ENCODE results near the gene FRMD6.
"Not testable (repeated sequence)": the region's sequence is repeated elsewhere in the genome, so short reads cannot be mapped to it uniquely, and the experiment has no call there.

Gene FRMD6

DNA sequence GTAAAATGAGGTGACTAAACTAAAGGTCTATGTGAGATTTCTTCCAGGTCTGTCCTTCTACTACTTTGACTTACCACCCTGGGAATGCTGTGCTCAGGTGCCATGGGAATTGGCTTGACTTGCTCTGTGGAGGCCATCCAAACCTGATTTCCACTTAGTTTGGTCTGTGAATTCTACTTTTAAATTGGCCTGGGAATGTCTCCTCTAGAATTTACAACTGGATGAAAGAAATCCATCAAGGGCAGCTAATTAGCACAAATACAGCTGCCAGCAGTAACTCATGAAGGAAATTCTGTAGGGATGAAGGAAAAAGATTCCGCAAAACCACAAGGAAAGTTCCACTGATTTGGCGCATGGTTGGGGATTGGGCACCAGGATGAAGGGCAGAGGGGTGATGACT, 31.7 kb upstream of the FRMD6 start:
- Mint-ChIP-seq H3K27me3 (peaks cover 3% of the 10 kb centered on the region), H3K9me3 (no peaks in the 10 kb centered on the region), H3K27ac (no peak overlapping the region), H3K36me3 (ENCODE audit: low read depth) (no peaks in the 10 kb centered on the region), H3K4me3 (no peak overlapping the region), H3K4me1 (peaks cover under 1% of the 10 kb centered on the region)
- ATAC-seq (no peak), DNase-seq (no peak)

DNA sequence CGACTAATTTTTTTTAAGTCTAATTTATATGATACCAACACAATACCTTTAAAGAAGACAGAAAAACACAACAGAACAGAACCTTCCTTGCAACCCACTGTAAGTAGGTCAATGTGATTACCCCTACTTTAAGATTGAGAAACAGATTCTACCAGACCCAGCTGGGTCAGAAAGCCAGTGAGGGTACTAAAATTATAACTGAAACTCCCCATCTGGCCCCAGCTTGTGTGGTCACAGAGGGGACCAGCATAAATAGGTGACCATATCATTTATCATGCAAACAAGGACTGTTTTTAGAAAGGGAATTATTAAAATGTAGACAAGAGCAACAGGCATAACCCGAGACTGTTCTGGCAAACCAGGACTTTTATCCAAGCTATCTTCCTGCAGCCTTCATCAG, 30.1 kb upstream of the FRMD6 start:
- no peaks in the 10 kb centered on the region for H3K36me3 Mint-ChIP-seq (ENCODE audit: low read depth)
- no peaks in the 10 kb centered on the region for H3K27me3 Mint-ChIP-seq
- peaks cover 2% of the 10 kb centered on the region for H3K4me1 Mint-ChIP-seq
- no peaks in the 10 kb centered on the region for H3K9me3 Mint-ChIP-seq
- DNase-seq: no peak
- no peak overlapping the region for H3K27ac Mint-ChIP-seq
- no peak for ATAC-seq
- H3K4me3 Mint-ChIP-seq: no peak overlapping the region

DNA sequence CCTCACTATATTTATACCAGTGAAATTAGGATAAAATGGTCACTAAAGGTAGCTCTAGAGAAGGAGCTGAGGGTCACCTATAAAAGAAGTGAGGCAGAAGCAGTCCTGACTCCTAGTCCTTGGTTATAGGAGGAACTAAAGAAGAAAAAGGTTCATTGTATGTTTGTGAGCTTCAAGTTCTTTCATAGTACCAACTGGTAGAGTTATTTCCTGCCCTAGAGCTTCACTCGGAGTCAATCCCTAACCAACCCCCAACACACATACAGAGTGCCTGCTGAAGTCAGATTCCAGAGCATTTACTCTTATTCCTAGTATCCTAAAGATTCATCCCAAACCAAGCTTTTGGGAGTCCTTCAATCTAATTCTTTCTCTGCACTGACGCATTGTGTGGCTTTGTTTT, 29.3 kb upstream of the FRMD6 start:
- no peaks in the 10 kb centered on the region for H3K27me3 Mint-ChIP-seq
- ATAC-seq (no peak), DNase-seq (no peak)
- no peak overlapping the region for H3K27ac Mint-ChIP-seq
- H3K9me3 Mint-ChIP-seq: no peaks in the 10 kb centered on the region
- H3K36me3 Mint-ChIP-seq (ENCODE audit: low read depth): no peaks in the 10 kb centered on the region
- H3K4me3 Mint-ChIP-seq: no peak overlapping the region
- H3K4me1 Mint-ChIP-seq: peaks cover 6% of the 10 kb centered on the region

DNA sequence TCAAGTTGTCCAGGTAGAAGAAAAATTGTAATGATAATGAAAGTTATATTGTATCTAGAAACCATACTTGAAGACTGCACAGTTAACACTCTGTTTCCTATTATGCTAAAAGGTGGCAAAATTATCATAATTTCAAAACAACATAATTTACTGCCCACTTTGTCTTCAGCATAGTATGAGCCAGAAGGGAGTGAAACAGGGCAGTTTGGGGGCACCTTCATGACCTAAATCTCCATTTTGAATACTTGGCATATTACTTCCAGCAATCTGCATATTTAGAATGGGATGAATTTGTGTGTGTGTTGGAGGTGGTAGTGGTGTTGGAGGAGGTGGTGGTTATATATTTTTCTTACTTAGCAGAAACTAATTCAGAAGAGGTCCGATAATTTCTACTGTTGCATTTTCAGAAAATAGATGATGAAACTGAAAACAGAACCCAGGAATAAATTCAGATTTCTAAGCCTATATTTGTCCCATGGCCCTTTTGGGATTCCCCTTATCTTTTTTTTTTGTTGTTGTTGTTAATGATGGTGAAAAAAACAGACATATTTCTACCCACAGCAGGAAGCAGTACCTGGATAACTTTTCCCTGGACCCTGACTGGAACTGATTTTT, 26.6 kb upstream of the FRMD6 start:
- Mint-ChIP-seq H3K36me3 (ENCODE audit: low read depth) (no peaks in the 10 kb centered on the region), H3K9me3 (peaks cover 3% of the 10 kb centered on the region), H3K27me3 (no peaks in the 10 kb centered on the region), H3K4me3 (no peak overlapping the region), H3K27ac (no peak overlapping the region), H3K4me1 (peaks cover 6% of the 10 kb centered on the region)
- ATAC-seq (no peak), DNase-seq (no peak)

DNA sequence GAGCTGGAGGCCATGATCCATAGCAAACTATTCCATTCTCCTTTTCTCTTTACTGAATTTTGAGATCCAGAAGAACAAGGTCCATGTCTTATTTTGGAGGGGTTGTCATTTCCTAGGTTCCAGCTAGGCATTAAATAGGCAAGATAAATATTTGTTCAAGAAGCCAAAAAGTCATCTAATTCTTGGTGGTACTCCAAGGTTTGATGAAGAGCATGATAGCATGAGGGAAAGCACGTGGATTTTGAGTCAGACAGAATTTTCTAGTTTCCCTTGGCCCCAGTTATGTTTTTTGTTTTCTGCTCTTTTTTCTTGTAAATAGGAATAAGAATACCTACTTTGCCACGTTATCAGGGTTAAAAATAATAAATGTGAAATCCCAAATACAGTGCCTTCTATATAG, 25.5 kb upstream of the FRMD6 start:
- Mint-ChIP-seq H3K27me3 (no peaks in the 10 kb centered on the region), H3K27ac (no peak overlapping the region), H3K9me3 (peaks cover 3% of the 10 kb centered on the region), H3K36me3 (ENCODE audit: low read depth) (no peaks in the 10 kb centered on the region), H3K4me1 (peaks cover 6% of the 10 kb centered on the region), H3K4me3 (no peak overlapping the region)
- no peak for DNase-seq
- ATAC-seq: no peak

DNA sequence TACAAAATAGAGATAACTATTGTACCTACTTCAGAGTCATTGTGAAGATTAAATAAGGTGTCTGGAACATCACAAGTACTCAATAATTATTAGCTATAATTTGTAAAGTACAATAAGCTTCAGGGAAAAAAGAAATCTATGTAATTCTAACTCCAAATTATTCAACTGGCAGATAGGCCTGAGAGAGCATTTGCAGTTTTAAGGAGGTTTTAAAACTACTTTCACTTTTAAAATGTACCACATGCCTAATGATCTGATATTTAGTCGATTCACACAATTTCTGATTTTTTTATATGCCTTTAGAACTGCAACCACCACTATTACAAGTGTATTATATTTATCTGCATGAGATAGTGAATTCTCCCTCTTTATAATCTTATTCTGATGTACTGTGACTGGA, 24.9 kb upstream of the FRMD6 start:
- ATAC-seq (no peak), DNase-seq (no peak)
- Mint-ChIP-seq H3K27ac (no peak overlapping the region), H3K4me1 (peaks cover 6% of the 10 kb centered on the region), H3K36me3 (ENCODE audit: low read depth) (no peaks in the 10 kb centered on the region), H3K9me3 (peaks cover 3% of the 10 kb centered on the region), H3K4me3 (no peak overlapping the region), H3K27me3 (peaks cover 4% of the 10 kb centered on the region)

DNA sequence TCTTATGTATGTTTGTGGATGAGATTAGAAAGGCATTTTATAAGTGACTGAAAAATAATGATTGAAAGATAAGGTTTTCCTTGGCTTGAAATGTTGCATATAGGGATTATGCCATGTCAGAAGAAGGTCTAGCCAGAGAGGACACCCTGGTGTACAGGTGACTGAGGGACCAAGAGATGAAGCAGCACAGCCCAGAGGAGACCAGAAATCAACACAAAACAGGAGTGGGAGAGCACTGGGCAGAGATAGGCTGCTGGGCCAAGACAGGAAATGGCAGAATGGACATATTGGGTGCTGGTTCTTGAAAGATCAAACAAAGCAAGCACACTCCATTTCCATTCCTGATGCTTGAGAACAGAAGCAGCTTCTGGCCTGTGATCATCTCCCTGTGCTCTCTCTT, 24.4 kb upstream of the FRMD6 start:
- ATAC-seq (no peak), DNase-seq (no peak)
- no peaks in the 10 kb centered on the region for H3K36me3 Mint-ChIP-seq (ENCODE audit: low read depth)
- no peak overlapping the region for H3K4me3 Mint-ChIP-seq
- H3K9me3 Mint-ChIP-seq: peaks cover 3% of the 10 kb centered on the region
- peaks cover 6% of the 10 kb centered on the region for H3K4me1 Mint-ChIP-seq
- peaks cover 8% of the 10 kb centered on the region for H3K27me3 Mint-ChIP-seq
- H3K27ac Mint-ChIP-seq: no peak overlapping the region

DNA sequence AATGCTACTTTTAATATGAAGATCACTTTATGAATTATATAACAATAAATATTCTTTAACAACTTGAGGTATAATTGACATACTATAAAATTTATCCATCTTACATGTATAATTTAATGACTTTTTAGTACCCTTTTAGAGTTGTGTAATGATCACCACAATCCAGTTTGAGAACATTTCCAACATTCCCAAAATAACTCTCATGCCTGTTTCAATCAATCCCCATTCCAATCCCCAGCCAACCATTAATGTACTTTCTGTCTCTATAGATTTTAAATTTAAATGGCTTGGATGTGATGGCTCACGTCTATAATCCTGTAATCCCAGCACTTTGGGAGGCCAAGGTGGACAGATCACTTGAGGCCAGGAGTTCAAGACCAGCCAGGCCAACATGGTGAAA, 23.5 kb upstream of the FRMD6 start:
- Mint-ChIP-seq H3K4me1 (peaks cover 6% of the 10 kb centered on the region), H3K36me3 (ENCODE audit: low read depth) (no peaks in the 10 kb centered on the region), H3K27ac (no peak overlapping the region), H3K4me3 (no peak overlapping the region), H3K27me3 (peaks cover 12% of the 10 kb centered on the region), H3K9me3 (peaks cover 3% of the 10 kb centered on the region)
- ATAC-seq: no peak
- DNase-seq: no peak

DNA sequence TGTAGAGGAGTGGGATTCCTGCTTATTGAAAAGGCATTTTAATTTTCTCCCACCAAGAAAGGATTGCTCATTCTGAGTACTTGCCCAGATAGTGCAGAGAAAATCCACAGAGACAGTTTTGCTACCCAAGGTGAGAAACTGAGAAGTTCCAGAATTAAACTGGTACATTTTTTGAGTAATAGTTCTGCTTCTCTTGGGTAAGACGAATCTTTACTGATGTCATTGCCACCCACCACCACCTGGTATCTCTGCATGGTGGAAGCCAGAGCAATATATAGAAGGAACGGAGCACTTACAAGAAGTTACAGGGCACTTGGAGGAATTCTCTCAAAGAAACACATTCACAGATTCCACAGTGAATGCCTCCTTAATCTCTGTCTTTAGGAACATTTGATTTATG, 20.7 kb upstream of the FRMD6 start:
- H3K36me3 Mint-ChIP-seq (ENCODE audit: low read depth): no peaks in the 10 kb centered on the region
- no peak overlapping the region for H3K4me3 Mint-ChIP-seq
- ATAC-seq (peak; percentile 20), DNase-seq (no peak)
- H3K27ac Mint-ChIP-seq: no peak overlapping the region
- peaks cover 20% of the 10 kb centered on the region for H3K27me3 Mint-ChIP-seq
- H3K4me1 Mint-ChIP-seq: peaks cover 5% of the 10 kb centered on the region
- H3K9me3 Mint-ChIP-seq: peaks cover 3% of the 10 kb centered on the region

DNA sequence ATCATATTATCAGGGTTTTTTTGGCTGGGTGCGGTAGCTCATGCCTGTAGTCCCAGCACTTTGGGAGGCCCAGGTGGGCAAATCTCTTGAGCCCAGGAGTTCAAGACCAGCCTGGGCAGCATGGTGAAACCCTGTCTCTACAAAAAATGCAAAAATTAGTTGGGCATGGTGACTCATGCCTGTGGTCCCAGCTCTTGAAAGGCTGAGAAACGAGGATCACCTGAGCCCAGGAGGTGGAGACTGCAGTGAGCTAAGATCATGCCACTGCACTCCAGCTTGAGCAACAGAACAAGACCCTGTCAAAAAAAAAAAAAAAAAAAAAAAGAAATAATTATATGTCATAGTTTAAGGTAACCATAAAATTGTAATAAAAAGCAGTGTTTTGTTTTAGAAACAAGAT, 18.4 kb upstream of the FRMD6 start:
- not testable (repeated sequence) for DNase-seq; H3K4me1 Mint-ChIP-seq; H3K36me3 Mint-ChIP-seq (ENCODE audit: low read depth); H3K27ac Mint-ChIP-seq; H3K4me3 Mint-ChIP-seq; ATAC-seq; H3K9me3 Mint-ChIP-seq
- H3K27me3 Mint-ChIP-seq: peaks cover 27% of the 10 kb centered on the region

DNA sequence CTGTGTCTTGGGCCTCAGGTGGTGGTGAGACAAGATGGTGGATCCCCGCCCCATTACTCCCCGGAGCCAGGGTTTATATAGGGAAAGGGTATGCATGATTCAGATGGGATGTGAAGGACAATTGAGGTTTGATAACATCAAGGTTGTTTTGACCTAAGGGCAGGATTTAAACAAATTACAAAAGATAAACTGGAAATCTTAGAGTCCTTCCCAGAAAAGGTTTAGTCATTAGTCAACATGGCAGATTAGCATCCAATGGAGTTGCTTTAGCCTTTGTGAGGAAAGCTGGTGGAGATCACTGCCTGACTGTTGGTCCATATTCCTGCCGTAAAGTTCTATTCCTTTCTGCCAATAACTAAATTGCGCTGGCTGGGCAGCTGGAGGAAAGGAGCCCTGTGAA, 15.6 kb upstream of the FRMD6 start:
- DNase-seq (no peak), ATAC-seq (no peak)
- no peak overlapping the region for H3K27ac Mint-ChIP-seq
- H3K27me3 Mint-ChIP-seq: peaks cover 27% of the 10 kb centered on the region
- no peaks in the 10 kb centered on the region for H3K36me3 Mint-ChIP-seq (ENCODE audit: low read depth)
- H3K9me3 Mint-ChIP-seq: no peaks in the 10 kb centered on the region
- H3K4me1 Mint-ChIP-seq: no peaks in the 10 kb centered on the region
- no peak overlapping the region for H3K4me3 Mint-ChIP-seq

DNA sequence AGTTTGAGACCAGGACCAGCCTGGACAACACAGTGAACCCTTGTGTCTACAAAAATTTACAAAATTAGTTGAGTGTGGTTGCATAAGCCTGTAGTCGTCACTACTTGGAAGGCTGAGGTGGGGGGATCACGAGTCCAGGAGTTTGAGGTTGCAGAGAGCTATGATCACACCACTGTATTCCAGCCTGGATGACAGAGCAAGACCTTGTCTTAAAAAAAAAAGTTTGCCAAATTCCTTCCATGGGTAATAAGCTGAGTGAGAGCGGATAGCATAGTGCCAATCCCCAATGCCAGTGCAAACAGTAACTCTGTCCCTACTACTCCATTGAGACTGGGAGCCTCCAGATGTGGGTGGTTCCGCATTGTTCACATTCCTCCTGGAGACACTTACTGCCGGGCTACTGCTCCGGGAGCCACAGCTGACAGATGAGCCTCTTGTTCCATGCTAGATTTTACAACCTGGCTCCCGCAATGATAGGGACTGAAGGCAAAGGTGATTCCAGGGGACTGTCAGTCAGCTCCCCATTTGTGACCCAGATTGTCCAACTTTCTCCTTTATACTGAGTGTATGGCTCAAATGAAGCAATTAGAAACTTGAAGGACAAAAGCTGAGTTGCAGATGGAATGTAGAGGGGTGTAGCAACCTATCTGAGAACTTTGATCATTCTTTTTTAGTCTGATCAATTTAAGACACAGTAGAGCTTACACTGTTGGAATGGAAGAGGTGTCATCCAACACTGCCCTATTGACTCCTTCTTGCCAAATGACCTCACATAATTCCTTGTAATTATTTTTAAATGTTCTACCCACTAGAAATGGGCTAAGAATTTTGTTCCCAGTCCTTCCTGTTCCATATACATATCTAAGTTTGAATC, 13.4 kb upstream of the FRMD6 start:
- Mint-ChIP-seq H3K4me1 (no peaks in the 10 kb centered on the region), H3K27me3 (peaks cover 18% of the 10 kb centered on the region), H3K9me3 (no peaks in the 10 kb centered on the region), H3K27ac (no peak overlapping the region), H3K36me3 (ENCODE audit: low read depth) (no peaks in the 10 kb centered on the region), H3K4me3 (no peak overlapping the region)
- ATAC-seq: no peak
- no peak for DNase-seq

DNA sequence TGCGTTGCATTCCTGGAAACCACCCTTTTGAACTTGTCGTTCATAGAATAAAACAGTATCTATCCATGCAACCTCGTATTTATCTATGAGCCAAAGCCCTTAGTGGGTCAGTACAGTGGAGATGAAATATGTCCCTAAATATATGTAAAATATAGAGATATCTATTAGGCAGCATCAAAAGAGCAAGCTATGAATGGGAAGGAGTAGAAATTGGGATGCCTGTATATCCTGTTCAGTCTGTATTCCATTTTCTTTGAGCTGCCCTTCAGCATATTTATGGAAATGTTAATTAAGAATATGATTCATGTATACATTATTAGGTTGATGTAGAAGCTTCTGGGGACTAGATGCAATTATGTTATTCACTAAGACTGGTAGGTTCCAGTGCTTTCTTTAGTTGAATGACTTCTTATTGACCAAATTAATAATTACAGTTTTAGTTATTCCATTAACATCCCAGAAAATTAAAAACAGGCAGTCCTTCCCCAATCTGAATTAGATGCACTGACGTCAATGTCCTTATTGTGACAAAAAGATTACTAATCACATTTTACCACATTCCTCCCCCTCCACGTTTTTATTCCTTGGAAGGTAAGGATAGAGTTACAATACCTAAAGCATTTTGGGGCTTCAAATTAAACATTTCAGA, 11.9 kb upstream of the FRMD6 start:
- peaks cover 13% of the 10 kb centered on the region for H3K27me3 Mint-ChIP-seq
- no peak for ATAC-seq
- no peaks in the 10 kb centered on the region for H3K36me3 Mint-ChIP-seq (ENCODE audit: low read depth)

DNA sequence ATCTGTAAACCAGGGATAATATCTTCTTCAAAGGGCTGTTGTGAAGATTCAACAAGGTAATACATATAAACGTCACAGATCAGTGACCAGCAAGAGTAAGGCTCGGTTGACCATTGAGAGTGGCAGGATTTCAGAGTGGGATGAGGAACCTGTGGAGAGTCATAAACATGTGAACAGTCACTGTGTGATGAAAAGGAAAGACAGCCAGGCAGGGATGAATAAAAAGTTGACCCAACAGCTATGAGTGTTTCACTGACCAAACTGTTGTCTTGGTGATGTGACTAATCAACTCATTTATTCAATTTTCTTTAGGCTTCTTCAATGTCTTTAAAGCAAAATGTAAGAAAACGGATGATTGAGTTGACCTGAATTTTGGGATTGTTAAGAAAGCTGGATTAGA, 8.6 kb upstream of the FRMD6 start:
- no peak overlapping the region for H3K4me3 Mint-ChIP-seq
- H3K4me1 Mint-ChIP-seq: no peaks in the 10 kb centered on the region
- ATAC-seq: no peak
- H3K27me3 Mint-ChIP-seq: peaks cover 2% of the 10 kb centered on the region
- no peaks in the 10 kb centered on the region for H3K9me3 Mint-ChIP-seq
- no peak overlapping the region for H3K27ac Mint-ChIP-seq
- DNase-seq: no peak
- H3K36me3 Mint-ChIP-seq (ENCODE audit: low read depth): no peaks in the 10 kb centered on the region

More for the DNA sequence above, 11.9 kb upstream of the FRMD6 start:
- Mint-ChIP-seq H3K4me3 (no peak overlapping the region), H3K9me3 (no peaks in the 10 kb centered on the region), H3K4me1 (no peaks in the 10 kb centered on the region), H3K27ac (no peak overlapping the region)
- DNase-seq: no peak
